Karpas-422 (cell line): ENCODE measurements around the gene PALM. TPM values are rescaled to one million over a fixed set of nuclear protein-coding genes. Genes with fewer than 3 reads are reported as not detected.
"Not testable (repeated sequence)": the region's sequence is repeated elsewhere in the genome, so short reads cannot be mapped to it uniquely, and the experiment has no call there.

Source experiments
- DNase-seq: peaks from one replicate; pipeline ENCODE4 v3.0.0-alpha.2; 2015
- H2AFZ ChIP-seq: fragments of 200-600 bp; sonication (generic); 2 replicates; pipeline ENCODE4 v1.6.1; 2014; ENCODE audit warnings: antibody characterized with exemption, low read length, mixed read lengths
- H3K27ac ChIP-seq: fragments of 200-600 bp; sonication (generic); 2 replicates; pipeline ENCODE4 v1.5.1; 2014; ENCODE audit warnings: mild to moderate bottlenecking, low read length, moderate library complexity
- H3K27me3 ChIP-seq: fragments of 200-600 bp; sonication (generic); 2 replicates; pipeline ENCODE4 v1.6.1; 2014; ENCODE audit warnings: low read length, mixed read lengths
- H3K36me3 ChIP-seq: fragments of 200-600 bp; sonication (generic); 2 replicates; pipeline ENCODE4 v1.6.1; 2014; ENCODE audit warnings: low read length, mixed read lengths; ENCODE audit not compliant: insufficient read depth
- H3K4me1 ChIP-seq: fragments of 200-600 bp; sonication (generic); 2 replicates; pipeline ENCODE4 v1.6.1; 2014; ENCODE audit warnings: mild to moderate bottlenecking, low read length, mixed read lengths
- H3K4me2 ChIP-seq: fragments of 200-600 bp; sonication (generic); 2 replicates; pipeline ENCODE4 v1.6.1; 2014; ENCODE audit warnings: low read length, low read depth, mild to moderate bottlenecking; ENCODE audit not compliant: poor library complexity, severe bottlenecking
- H3K4me3 ChIP-seq: fragments of 200-600 bp; sonication (generic); 2 replicates; pipeline ENCODE4 v1.5.1; 2014; ENCODE audit warnings: mild to moderate bottlenecking, antibody characterized with exemption, low read length, mixed read lengths
- H3K79me2 ChIP-seq: fragments of 200-600 bp; sonication (generic); 2 replicates; pipeline ENCODE4 v1.6.1; 2014; ENCODE audit warnings: mild to moderate bottlenecking, low read length, mixed read lengths
- H3K9ac ChIP-seq: fragments of 200-600 bp; sonication (generic); 2 replicates; pipeline ENCODE4 v1.6.0; 2014; ENCODE audit warnings: low read length
- H3K9me2 ChIP-seq: fragments of 200-600 bp; sonication (generic), shearing (Covaris generic); replicated peaks from 2 replicates; pipeline ENCODE4 v1.6.0; 2014; ENCODE audit warnings: mild to moderate bottlenecking, low read length, moderate library complexity; ENCODE audit not compliant: insufficient read depth
- H3K9me3 ChIP-seq: fragments of 300-700, 200-600 bp; sonication (generic); 2 replicates; pipeline ENCODE4 v1.6.1; 2014; ENCODE audit warnings: low read length, mixed read lengths
- H4K20me1 ChIP-seq: fragments of 200-600 bp; sonication (generic); 2 replicates; pipeline ENCODE4 v1.6.1; 2014; ENCODE audit warnings: mild to moderate bottlenecking, antibody characterized with exemption, low read length, low read depth; ENCODE audit not compliant: insufficient read depth
- total RNA-seq: library from RNA; depleted of rRNA; stranded (reverse); fragments of >200 nt; shearing (Covaris generic); gene quantifications from 2 replicates; pipeline ENCODE4 v1.2.3, GENCODE V29; 2014; ENCODE audit warnings: low replicate concordance

Gene PALM
- total RNA-seq, 1 experiment from 2014 or later, result 3.5 TPM

GRCh38 chr19:695352-695949, 13.3 kb upstream of the PALM start, which contains the start of gene PRSS57:
Gene PRSS57 (minus strand): TSS chr19:695452. CDS start chr19:695430, 22 bp downstream.
- H2AFZ ChIP-seq, result no peak within 1 kb of the TSS

GRCh38 chr19:698529-698928, 10.2 kb upstream of the PALM start:
- H3K79me2 ChIP-seq, H3K9me3 ChIP-seq, H3K4me2 ChIP-seq, DNase-seq, H3K4me1 ChIP-seq, H4K20me1 ChIP-seq, H2AFZ ChIP-seq, H3K9me2 ChIP-seq, H3K27me3 ChIP-seq, H3K4me3 ChIP-seq, H3K9ac ChIP-seq, H3K27ac ChIP-seq, H3K36me3 ChIP-seq: not testable (repeated sequence)

More at GRCh38 chr19:695352-695949, 13.3 kb upstream of the PALM start, which contains the start of gene PRSS57:
- H3K4me1 ChIP-seq, result no peaks in the 10 kb centered on the region
- H3K27me3 ChIP-seq, result no peaks in the 10 kb centered on the region
- H3K9me3 ChIP-seq, result no peaks in the 10 kb centered on the region
- H3K36me3 ChIP-seq, result no peaks in the 10 kb centered on the region
- no peaks in the 10 kb centered on the region for H4K20me1 ChIP-seq
- DNase-seq, result no peak
- H3K27ac ChIP-seq, result no peak within 1 kb of the TSS
- no peak within 1 kb of the TSS for H3K9ac ChIP-seq
- H3K4me3 ChIP-seq, result no peak within 1 kb of the TSS
- H3K4me2 ChIP-seq, result no peak within 1 kb of the TSS
- no peaks in the 10 kb centered on the region for H3K79me2 ChIP-seq
- no peaks in the 10 kb centered on the region for H3K9me2 ChIP-seq

- DNase-seq, H3K4me3 ChIP-seq, H3K27ac ChIP-seq, H3K4me1 ChIP-seq, H3K4me2 ChIP-seq, H3K9me2 ChIP-seq, H3K27me3 ChIP-seq, H3K9me3 ChIP-seq, H4K20me1 ChIP-seq, H3K79me2 ChIP-seq, H3K9ac ChIP-seq, H3K36me3 ChIP-seq, H2AFZ ChIP-seq: not testable (repeated sequence)
Measured at GRCh38 chr19:699885-700284, 8.8 kb upstream of the PALM start.

- not testable (repeated sequence) for H3K4me3 ChIP-seq, H3K36me3 ChIP-seq, H3K9me2 ChIP-seq, H3K4me1 ChIP-seq, H2AFZ ChIP-seq, DNase-seq, H3K27ac ChIP-seq, H4K20me1 ChIP-seq, H3K79me2 ChIP-seq, H3K27me3 ChIP-seq, H3K9me3 ChIP-seq, H3K4me2 ChIP-seq, H3K9ac ChIP-seq
Measured at GRCh38 chr19:702847-703246, 5.9 kb upstream of the PALM start.

GRCh38 chr19:703329-703650, 5.4 kb upstream of the PALM start:
- Histone ChIP-seq H2AFZ (no peak overlapping the region), H3K9me2 (no peaks in the 10 kb centered on the region), H3K4me2 (no peak overlapping the region), H3K9ac (no peak overlapping the region), H3K36me3 (no peaks in the 10 kb centered on the region), H3K4me3 (no peak overlapping the region), H3K9me3 (no peaks in the 10 kb centered on the region), H3K27me3 (no peaks in the 10 kb centered on the region), H3K27ac (no peak overlapping the region), H3K4me1 (no peaks in the 10 kb centered on the region), H4K20me1 (no peaks in the 10 kb centered on the region), H3K79me2 (no peaks in the 10 kb centered on the region)
- no peak for DNase-seq

- Histone ChIP-seq H2AFZ (no peak overlapping the region), H3K79me2 (no peaks in the 10 kb centered on the region), H3K4me3 (no peak overlapping the region), H3K9ac (no peak overlapping the region), H4K20me1 (no peaks in the 10 kb centered on the region), H3K36me3 (no peaks in the 10 kb centered on the region), H3K4me2 (no peak overlapping the region), H3K27me3 (no peaks in the 10 kb centered on the region), H3K9me3 (no peaks in the 10 kb centered on the region), H3K9me2 (no peaks in the 10 kb centered on the region), H3K4me1 (no peaks in the 10 kb centered on the region), H3K27ac (no peak overlapping the region)
- peak; percentile 83 for DNase-seq
Measured at GRCh38 chr19:703651-704446, 4.9 kb upstream of the PALM start.

GRCh38 chr19:704447-704741, 4.3 kb upstream of the PALM start:
- H3K4me2 ChIP-seq, result no peak overlapping the region
- H3K27me3 ChIP-seq, result no peaks in the 10 kb centered on the region
- H3K9ac ChIP-seq, result no peak overlapping the region
- no peak overlapping the region for H3K27ac ChIP-seq
- H2AFZ ChIP-seq, result no peak overlapping the region
- H3K9me2 ChIP-seq, result no peaks in the 10 kb centered on the region
- no peaks in the 10 kb centered on the region for H4K20me1 ChIP-seq
- no peak for DNase-seq
- H3K4me3 ChIP-seq, result no peak overlapping the region
- H3K9me3 ChIP-seq, result no peaks in the 10 kb centered on the region
- no peaks in the 10 kb centered on the region for H3K4me1 ChIP-seq
- H3K36me3 ChIP-seq, result no peaks in the 10 kb centered on the region
- H3K79me2 ChIP-seq, result no peaks in the 10 kb centered on the region

- no peak for DNase-seq
- no peak overlapping the region for H3K27ac ChIP-seq
- no peaks in the 10 kb centered on the region for H3K79me2 ChIP-seq
- no peaks in the 10 kb centered on the region for H3K9me3 ChIP-seq
- H3K9me2 ChIP-seq, result no peaks in the 10 kb centered on the region
- H3K36me3 ChIP-seq, result no peaks in the 10 kb centered on the region
- H3K4me2 ChIP-seq, result no peak overlapping the region
- H2AFZ ChIP-seq, result no peak overlapping the region
- no peak overlapping the region for H3K4me3 ChIP-seq
- no peaks in the 10 kb centered on the region for H4K20me1 ChIP-seq
- no peaks in the 10 kb centered on the region for H3K27me3 ChIP-seq
- no peak overlapping the region for H3K9ac ChIP-seq
- H3K4me1 ChIP-seq, result no peaks in the 10 kb centered on the region
Measured at GRCh38 chr19:709196-709964, 645 bp downstream of the PALM start.
